ENCODE data around the gene ODF2.

Gene ODF2

DNA sequence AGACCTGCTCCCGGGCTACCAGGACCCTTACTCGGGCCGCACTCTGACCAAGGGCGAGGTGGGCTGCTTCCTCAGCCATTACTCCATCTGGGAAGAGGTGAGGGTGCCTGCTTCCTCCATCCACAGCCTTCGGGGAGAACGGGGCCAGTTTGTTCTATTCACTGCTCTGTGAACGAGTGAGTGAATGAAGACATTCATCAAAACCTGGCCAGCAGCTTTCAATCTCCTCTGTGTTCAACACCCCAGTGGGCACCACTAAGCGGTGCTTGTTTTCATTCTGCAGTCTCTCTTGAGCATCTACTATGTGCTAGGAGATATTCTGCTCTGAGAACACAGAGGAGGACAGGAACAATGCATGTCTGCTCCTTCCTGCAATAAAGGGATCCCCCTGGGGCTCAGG lies 24.6 kb upstream of the ODF2 start:
- TF ChIP-seq GLIS3 (CRISPR knock-in tag; IDR thresholded peaks at IDR 0.05) (no peak), TOX (CRISPR knock-in tag; IDR thresholded peaks at IDR 0.05; ENCODE audit: borderline replicate concordance) (no peak), CSDC2 (CRISPR knock-in tag; IDR thresholded peaks at IDR 0.05) (no peak), ZNF70 (CRISPR knock-in tag; IDR thresholded peaks at IDR 0.05) (no peak), OSR1 (CRISPR knock-in tag; IDR thresholded peaks at IDR 0.05) (no peak), ZC3H10 (CRISPR knock-in tag; IDR thresholded peaks at IDR 0.05) (no peak), TSHZ2 (CRISPR knock-in tag; IDR thresholded peaks at IDR 0.05) (no peak), ISL1 (CRISPR knock-in tag; IDR thresholded peaks at IDR 0.05) (no peak), ZNF8 (CRISPR knock-in tag; IDR thresholded peaks at IDR 0.05) (no peak), ZNF565 (CRISPR knock-in tag; conservative IDR thresholded peaks at IDR 0.05; ENCODE audit: low read depth) (no peak)
- no peak for ATAC-seq

DNA sequence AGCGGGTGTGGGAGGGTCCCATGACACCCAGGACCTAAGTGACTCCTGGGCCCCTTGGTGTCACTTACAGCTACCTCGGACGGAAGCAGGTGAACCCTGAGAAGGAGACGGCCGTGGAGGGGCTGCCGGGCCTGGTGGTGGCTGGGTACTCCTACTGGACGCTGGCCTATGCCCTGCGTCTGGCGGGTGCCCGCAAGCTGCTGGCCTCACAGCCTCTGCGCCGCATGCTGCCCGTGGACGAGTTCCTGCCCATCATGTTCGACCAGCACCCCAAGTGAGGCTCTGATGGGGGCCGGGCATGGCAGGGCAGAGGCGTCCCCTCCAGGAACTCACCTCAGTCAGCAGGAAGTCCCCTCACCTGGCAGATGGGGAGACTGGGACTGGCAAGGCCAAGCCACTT lies 21.5 kb upstream of the ODF2 start:
- TF ChIP-seq, protein P1, sequence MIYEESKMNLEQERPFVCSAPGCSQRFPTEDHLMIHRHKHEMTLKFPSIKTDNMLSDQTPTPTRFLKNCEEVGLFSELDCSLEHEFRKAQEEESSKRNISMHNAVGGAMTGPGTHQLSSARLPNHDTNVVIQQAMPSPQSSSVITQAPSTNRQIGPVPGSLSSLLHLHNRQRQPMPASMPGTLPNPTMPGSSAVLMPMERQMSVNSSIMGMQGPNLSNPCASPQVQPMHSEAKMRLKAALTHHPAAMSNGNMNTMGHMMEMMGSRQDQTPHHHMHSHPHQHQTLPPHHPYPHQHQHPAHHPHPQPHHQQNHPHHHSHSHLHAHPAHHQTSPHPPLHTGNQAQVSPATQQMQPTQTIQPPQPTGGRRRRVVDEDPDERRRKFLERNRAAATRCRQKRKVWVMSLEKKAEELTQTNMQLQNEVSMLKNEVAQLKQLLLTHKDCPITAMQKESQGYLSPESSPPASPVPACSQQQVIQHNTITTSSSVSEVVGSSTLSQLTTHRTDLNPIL (CRISPR knock-in tag; IDR thresholded peaks at IDR 0.05; ENCODE audit: low read depth), result no peak
- TF ChIP-seq OSR1 (CRISPR knock-in tag; IDR thresholded peaks at IDR 0.05) (no peak), ZNF8 (CRISPR knock-in tag; IDR thresholded peaks at IDR 0.05) (no peak), RARB (CRISPR knock-in tag; IDR thresholded peaks at IDR 0.05) (no peak), ARNTL (CRISPR knock-in tag; IDR thresholded peaks at IDR 0.05; ENCODE audit: borderline replicate concordance, low read depth) (no peak), ZFP3 (CRISPR knock-in tag; IDR thresholded peaks at IDR 0.05) (no peak), TSHZ2 (CRISPR knock-in tag; IDR thresholded peaks at IDR 0.05) (no peak), BACH2 (CRISPR knock-in tag; IDR thresholded peaks at IDR 0.05; ENCODE audit: borderline replicate concordance) (no peak), ESRRG (CRISPR knock-in tag; IDR thresholded peaks at IDR 0.05) (no peak), GLIS3 (CRISPR knock-in tag; IDR thresholded peaks at IDR 0.05) (no peak), PPARA (CRISPR knock-in tag; IDR thresholded peaks at IDR 0.05; ENCODE audit: borderline replicate concordance) (no peak), TOX (CRISPR knock-in tag; IDR thresholded peaks at IDR 0.05; ENCODE audit: borderline replicate concordance) (no peak), SNAI2 (CRISPR knock-in tag; IDR thresholded peaks at IDR 0.05) (no peak), ZC3H10 (CRISPR knock-in tag; IDR thresholded peaks at IDR 0.05) (no peak), PATZ1 (CRISPR knock-in tag; IDR thresholded peaks at IDR 0.05; ENCODE audit: borderline replicate concordance) (no peak)
- TF ChIP-seq, protein P2, sequence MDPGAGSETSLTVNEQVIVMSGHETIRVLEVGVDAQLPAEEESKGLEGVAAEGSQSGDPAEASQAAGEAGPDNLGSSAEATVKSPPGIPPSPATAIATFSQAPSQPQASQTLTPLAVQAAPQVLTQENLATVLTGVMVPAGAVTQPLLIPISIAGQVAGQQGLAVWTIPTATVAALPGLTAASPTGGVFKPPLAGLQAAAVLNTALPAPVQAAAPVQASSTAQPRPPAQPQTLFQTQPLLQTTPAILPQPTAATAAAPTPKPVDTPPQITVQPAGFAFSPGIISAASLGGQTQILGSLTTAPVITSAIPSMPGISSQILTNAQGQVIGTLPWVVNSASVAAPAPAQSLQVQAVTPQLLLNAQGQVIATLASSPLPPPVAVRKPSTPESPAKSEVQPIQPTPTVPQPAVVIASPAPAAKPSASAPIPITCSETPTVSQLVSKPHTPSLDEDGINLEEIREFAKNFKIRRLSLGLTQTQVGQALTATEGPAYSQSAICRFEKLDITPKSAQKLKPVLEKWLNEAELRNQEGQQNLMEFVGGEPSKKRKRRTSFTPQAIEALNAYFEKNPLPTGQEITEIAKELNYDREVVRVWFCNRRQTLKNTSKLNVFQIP (CRISPR knock-in tag; IDR thresholded peaks at IDR 0.05; ENCODE audit: borderline replicate concordance, low read depth), result no peak
- no peak for ATAC-seq

GRCh38 chr9:128435611-128436010 lies 20.2 kb upstream of the ODF2 start:
- ATAC-seq, result no peak
- TF ChIP-seq, protein P2 (CRISPR knock-in tag; IDR thresholded peaks at IDR 0.05; ENCODE audit: borderline replicate concordance, low read depth), result no peak
- TF ChIP-seq RARB (CRISPR knock-in tag; IDR thresholded peaks at IDR 0.05) (no peak), ZC3H10 (CRISPR knock-in tag; IDR thresholded peaks at IDR 0.05) (no peak), ZFP3 (CRISPR knock-in tag; IDR thresholded peaks at IDR 0.05) (no peak), ZFP30 (CRISPR knock-in tag; IDR thresholded peaks at IDR 0.05) (no peak), ARNTL (CRISPR knock-in tag; IDR thresholded peaks at IDR 0.05; ENCODE audit: borderline replicate concordance, low read depth) (no peak), BACH2 (CRISPR knock-in tag; IDR thresholded peaks at IDR 0.05; ENCODE audit: borderline replicate concordance) (no peak), PATZ1 (CRISPR knock-in tag; IDR thresholded peaks at IDR 0.05; ENCODE audit: borderline replicate concordance) (no peak), OSR1 (CRISPR knock-in tag; IDR thresholded peaks at IDR 0.05) (no peak), SNAI2 (CRISPR knock-in tag; IDR thresholded peaks at IDR 0.05) (no peak), TCF4 (CRISPR knock-in tag; IDR thresholded peaks at IDR 0.05; ENCODE audit: borderline replicate concordance) (no peak), ZNF565 (CRISPR knock-in tag; conservative IDR thresholded peaks at IDR 0.05; ENCODE audit: low read depth) (no peak), CSDC2 (CRISPR knock-in tag; IDR thresholded peaks at IDR 0.05) (no peak), GLIS3 (CRISPR knock-in tag; IDR thresholded peaks at IDR 0.05) (no peak), ISL1 (CRISPR knock-in tag; IDR thresholded peaks at IDR 0.05) (no peak), ZNF70 (CRISPR knock-in tag; IDR thresholded peaks at IDR 0.05) (no peak)
